Measurements from ENCODE around the gene GRIK4.
A peak's percentile ranks its signal among the peaks of the same experiment; 100 is the strongest.
"Not testable (repeated sequence)": the region's sequence is repeated elsewhere in the genome, so short reads cannot be mapped to it uniquely, and the experiment has no call there.

GRIK4 gene

DNA sequence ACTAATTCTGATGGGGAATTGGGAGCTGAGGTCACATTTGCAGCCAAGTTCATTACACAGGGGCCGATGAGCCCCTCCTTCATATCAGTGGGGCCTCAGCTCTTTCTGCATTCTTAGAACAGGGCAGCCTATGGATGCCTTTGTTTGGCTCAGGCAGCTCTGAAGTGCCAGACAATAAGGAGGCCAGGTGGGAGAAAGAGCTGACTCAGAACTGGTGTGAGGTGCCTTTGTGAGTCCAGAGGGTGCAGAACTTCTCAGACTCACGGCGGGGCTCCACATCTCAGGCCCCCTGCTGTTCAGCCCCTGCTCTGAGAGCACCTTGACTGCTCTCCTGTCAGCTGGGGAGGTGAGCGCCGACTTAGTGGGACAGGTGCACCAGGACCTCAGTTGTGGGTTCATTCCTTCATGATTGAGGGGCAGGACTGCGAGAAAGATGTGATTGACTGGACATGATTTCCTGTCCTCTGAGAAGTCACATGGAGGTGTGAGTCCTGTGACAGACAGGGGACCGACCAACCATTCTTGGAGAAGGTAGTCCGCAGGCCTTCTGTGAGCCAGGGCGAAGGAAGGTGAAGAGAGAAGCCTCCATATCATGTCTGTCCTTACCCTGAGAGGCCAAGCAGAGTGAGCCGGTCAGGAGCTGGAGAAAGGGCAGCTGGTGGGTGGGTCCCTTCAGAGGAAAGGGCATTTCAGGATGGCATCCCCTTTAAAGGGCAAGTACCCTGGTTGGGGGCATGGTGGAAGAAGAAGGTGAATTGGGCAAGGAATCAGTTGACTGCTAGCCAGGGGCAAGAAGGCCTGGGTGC is 267.3 kb downstream of the GRIK4 start:
- DNase-seq (ENCODE audit: low read depth in 3 of 3): no peak

DNA sequence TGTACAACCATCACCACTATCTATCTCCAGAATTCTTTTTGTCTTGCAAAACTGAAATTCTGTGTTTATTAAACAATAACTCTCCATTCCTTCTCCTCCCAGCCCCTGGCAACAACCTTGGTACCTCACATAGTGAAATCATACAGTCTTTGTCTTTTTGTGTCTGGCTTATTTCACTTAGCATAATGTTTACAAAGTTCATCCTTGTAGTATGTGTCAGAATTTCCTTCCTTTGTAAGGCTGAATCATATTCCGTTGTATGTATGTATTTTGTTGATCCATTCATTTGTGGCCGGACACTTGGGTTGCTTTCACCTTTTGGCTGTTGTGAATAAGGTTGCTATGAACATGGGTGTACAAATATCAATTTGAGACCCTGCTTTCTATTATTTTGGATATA is 268.7 kb downstream of the GRIK4 start:
- DNase-seq (ENCODE audit: low read depth in 3 of 3): no peak

GRCh38 chr11:120781486-120782120 is 270.1 kb downstream of the GRIK4 start:
- no peak for DNase-seq (ENCODE audit: low read depth in 3 of 3)

- DNase-seq (ENCODE audit: low read depth in 3 of 3): no peak
Measured at GRCh38 chr11:120784566-120785251, 273.2 kb downstream of the GRIK4 start.

DNA sequence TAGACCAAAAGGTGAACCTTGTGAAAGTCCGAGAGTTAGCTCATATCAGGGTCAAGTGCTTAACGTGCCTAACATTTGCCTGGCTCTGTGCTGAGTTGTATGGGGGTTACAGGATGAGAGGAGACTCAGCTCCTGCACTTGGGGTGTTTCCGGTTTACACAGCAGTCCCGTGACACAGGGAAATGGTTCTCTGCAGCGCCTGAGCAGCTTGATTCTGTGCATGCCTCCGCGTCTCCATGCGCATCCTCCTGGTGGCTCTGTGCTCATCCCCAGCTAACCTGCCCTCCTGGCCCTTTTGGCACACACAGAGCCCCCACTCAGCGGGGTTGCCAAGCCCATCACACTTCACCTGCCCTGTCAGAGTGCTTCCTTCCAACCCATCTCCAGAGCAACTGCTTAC is 274.0 kb downstream of the GRIK4 start:
- no peak for DNase-seq (ENCODE audit: low read depth in 3 of 3)

GRCh38 chr11:120786206-120786735 is 274.7 kb downstream of the GRIK4 start:
- no peak for DNase-seq (ENCODE audit: low read depth in 3 of 3)

GRCh38 chr11:120787224-120787623 is 275.7 kb downstream of the GRIK4 start:
- DNase-seq (ENCODE audit: low read depth in 3 of 3): not testable (repeated sequence)

- DNase-seq (ENCODE audit: low read depth in 3 of 3): no peak
Measured at GRCh38 chr11:120789391-120789790, 277.8 kb downstream of the GRIK4 start.

GRCh38 chr11:120792306-120792705 is 280.8 kb downstream of the GRIK4 start:
- DNase-seq (ENCODE audit: low read depth in 3 of 3): no peak

DNA sequence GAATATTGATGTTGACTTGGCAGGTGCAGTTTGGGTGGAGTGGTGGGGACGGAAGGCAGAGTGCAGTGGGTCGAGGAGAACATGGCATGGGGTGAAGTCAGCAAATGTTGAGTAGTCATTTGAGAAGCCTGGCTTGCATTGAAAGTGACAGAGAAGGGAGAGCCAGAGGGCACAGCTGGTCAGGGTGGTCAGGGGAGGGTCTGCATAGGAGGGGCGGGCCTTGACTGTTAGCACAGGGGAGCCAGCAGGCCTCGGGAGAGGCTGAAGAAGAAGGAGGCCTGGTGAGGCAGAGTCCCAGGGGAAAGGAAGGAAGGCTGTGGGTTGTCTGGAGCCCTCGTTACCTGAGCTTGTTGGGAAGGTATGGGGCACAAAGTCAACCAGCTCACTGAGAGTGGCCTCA is 281.6 kb downstream of the GRIK4 start:
- no peak for DNase-seq (ENCODE audit: low read depth in 3 of 3)

DNA sequence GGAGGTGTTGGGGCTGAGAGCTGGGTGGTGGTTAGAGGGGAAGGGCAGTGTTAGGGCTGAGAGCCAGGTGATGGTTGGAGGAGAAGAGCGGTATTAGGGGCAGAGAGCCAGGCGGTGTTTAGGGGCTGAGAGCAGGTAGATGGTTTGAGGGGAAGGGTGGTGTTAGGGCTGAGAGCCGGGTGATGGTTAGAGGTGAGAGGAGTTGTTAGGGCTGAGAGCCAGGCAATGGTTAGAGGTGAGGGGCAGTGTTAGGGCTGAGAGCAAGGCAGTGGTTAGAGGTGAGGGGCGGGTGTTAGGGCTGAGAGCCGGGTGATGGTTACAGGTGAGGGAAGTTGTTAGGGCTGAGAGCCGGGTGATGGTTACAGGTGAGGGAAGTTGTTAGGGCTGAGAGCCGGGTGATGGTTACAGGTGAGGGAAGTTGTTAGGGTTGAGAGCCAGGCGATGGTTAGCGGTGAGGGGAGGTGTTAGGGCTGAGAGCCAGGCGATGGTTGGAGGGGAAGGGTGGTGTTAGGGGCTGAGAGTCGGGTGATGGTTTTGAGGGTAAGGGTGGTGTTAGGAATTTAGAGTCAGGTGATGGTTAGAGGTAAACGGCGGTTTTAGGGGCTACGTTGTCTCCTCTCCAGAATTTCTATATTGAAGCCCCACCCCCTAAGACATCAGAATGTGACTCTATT is 282.4 kb downstream of the GRIK4 start:
- no peak for DNase-seq (ENCODE audit: low read depth in 3 of 3)

GRCh38 chr11:120794748-120795147 is 283.2 kb downstream of the GRIK4 start:
- no peak for DNase-seq (ENCODE audit: low read depth in 3 of 3)

GRCh38 chr11:120795185-120795584 is 283.6 kb downstream of the GRIK4 start:
- no peak for DNase-seq (ENCODE audit: low read depth in 3 of 3)

- DNase-seq (ENCODE audit: low read depth in 3 of 3): no peak
Measured at GRCh38 chr11:120797143-120797542, 285.6 kb downstream of the GRIK4 start.

GRCh38 chr11:120798854-120799253 is 287.3 kb downstream of the GRIK4 start:
- DNase-seq (ENCODE audit: low read depth in 3 of 3): no peak

DNA sequence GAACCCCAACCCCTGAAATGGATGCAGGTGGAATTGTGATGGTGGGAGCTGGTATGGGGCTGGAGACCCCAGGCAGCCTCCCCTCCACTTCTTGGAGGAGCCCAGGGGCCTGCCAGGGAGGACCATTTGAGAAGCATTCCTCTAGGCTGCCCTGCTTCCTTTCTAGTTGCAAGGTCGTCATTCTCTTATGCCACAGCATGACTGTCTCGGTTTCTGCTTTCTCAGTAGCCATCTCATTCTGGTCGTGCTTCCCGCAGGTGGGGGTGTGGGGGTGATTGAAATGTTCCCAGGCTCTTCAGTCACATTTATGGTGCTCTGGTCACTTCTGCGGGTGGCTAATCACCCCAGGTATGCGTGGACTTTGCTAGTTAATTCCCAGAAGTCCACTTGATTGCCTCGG is 288.7 kb downstream of the GRIK4 start:
- DNase-seq (ENCODE audit: low read depth in 3 of 3): no peak

- peak; percentile 22 to 36 (median 27) for DNase-seq (ENCODE audit: low read depth in 3 of 3)
Measured at GRCh38 chr11:120801801-120802689, 290.5 kb downstream of the GRIK4 start.

DNA sequence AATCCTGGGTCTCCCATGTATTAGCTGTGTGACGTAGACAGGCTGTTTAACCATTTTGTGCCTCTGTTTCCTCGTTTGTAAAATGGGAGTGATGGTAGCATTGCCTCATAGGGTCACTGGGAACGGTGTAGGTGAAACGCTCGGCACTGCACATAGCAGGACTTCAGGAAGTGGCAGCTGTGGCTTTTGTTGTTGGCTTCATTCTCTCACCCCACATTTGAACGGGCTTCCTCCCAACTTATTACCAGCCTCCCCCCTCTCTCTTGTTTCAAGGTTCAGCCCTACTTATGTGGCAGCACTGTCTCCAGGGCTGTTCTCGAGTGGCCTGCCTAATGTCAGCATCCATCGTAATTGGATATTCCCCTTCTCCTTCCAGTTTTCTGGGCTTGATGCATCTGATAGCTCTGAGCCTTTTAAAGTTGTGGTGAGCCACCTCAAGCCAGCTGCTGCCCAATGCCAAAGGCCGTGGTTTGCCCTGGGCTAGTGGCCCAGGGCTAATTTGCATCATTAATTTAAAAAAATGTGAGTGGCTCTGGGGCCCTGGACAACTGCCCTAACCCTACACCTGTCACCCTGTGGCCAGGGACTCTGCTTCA is 294.5 kb downstream of the GRIK4 start:
- no peak for DNase-seq (ENCODE audit: low read depth in 3 of 3)

- no peak for DNase-seq (ENCODE audit: low read depth in 3 of 3)
Measured at GRCh38 chr11:120807414-120808150, 296.0 kb downstream of the GRIK4 start.

GRCh38 chr11:120808616-120809050 is 297.1 kb downstream of the GRIK4 start:
- no peak for DNase-seq (ENCODE audit: low read depth in 3 of 3)

All from stimulated activated CD4-positive, alpha-beta T cell treated with anti-CD3 and anti-CD28 coated beads, TNF-alpha, amount 100 ng/mL, for 48 hours (primary cell).